ENCODE results near the gene ANKRD10. TPM values are rescaled to one million over a fixed set of nuclear protein-coding genes. Genes with fewer than 3 reads are reported as not detected.
"Not testable (repeated sequence)": the region's sequence is repeated elsewhere in the genome, so short reads cannot be mapped to it uniquely, and the experiment has no call there.

ANKRD10 gene
- total RNA-seq, 1 donor, result 128 TPM

DNA sequence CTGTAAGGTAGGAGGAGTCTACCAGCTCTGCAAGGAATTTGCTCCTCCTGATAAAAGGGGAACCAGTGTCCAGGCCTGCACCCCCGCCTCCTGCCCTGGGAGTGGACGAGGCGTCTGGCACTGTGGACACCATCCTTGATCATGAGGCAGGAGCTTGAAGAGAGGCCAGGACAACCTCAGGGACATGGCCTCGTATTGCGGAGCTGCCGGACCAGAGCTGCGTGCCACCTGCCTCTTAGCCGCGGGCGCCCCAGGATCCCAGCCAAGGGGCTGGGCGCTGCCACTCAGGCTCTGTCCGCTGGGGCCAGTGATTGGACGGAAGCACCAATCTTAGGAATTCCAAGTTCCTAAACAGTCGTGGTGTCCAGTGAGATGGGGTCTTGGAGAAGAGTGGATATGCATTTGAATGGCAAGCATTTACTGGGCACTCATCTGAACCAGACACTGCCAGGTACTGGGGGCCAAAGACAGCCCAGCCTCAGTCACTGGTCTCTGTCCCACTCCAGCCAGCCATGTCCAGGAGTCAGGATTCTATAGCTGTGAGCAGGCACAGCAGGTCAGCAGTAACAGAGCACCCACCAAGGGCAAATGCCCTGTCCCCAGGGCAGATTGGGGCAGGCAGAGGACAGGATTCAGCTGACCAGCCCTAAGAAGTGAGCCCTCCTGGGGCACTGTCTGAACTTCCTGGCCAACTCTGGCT lies 39.1 kb upstream of the ANKRD10 start:
- Histone ChIP-seq H3K27ac (ENCODE audit: low read depth, low read length) (no peak overlapping the region), H4K20me1 (ENCODE audit: insufficient read depth, low read length) (no peaks in the 10 kb centered on the region), H3K4me2 (ENCODE audit: insufficient read depth, low read length) (no peak overlapping the region), H3K27me3 (ENCODE audit: insufficient read depth, low read length) (no peaks in the 10 kb centered on the region), H3K36me3 (ENCODE audit: insufficient read depth, low read length) (no peaks in the 10 kb centered on the region), H3K4me1 (ENCODE audit: insufficient read depth, low read length) (peaks cover 4% of the 10 kb centered on the region), H3K9me3 (ENCODE audit: low read depth, low read length) (peaks cover 3% of the 10 kb centered on the region), H3K4me3 (ENCODE audit: insufficient read depth, low read length) (no peak overlapping the region), H2AFZ (ENCODE audit: low read length) (no peak overlapping the region), H3K79me2 (ENCODE audit: insufficient read depth, low read length) (no peaks in the 10 kb centered on the region)
- TF ChIP-seq, protein P1, sequence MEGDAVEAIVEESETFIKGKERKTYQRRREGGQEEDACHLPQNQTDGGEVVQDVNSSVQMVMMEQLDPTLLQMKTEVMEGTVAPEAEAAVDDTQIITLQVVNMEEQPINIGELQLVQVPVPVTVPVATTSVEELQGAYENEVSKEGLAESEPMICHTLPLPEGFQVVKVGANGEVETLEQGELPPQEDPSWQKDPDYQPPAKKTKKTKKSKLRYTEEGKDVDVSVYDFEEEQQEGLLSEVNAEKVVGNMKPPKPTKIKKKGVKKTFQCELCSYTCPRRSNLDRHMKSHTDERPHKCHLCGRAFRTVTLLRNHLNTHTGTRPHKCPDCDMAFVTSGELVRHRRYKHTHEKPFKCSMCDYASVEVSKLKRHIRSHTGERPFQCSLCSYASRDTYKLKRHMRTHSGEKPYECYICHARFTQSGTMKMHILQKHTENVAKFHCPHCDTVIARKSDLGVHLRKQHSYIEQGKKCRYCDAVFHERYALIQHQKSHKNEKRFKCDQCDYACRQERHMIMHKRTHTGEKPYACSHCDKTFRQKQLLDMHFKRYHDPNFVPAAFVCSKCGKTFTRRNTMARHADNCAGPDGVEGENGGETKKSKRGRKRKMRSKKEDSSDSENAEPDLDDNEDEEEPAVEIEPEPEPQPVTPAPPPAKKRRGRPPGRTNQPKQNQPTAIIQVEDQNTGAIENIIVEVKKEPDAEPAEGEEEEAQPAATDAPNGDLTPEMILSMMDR (IDR thresholded peaks at IDR 0.05; ENCODE audit: extremely low read depth, low read depth, low read length), result no peak
- no peak for DNase-seq (ENCODE audit: insufficient read length, low spot score, missing footprints)

GRCh38 chr13:110953416-110953815 lies 38.5 kb upstream of the ANKRD10 start:
- Histone ChIP-seq H4K20me1 (ENCODE audit: insufficient read depth, low read length) (no peaks in the 10 kb centered on the region), H3K4me2 (ENCODE audit: insufficient read depth, low read length) (no peak overlapping the region), H2AFZ (ENCODE audit: low read length) (no peak overlapping the region), H3K36me3 (ENCODE audit: insufficient read depth, low read length) (no peaks in the 10 kb centered on the region), H3K79me2 (ENCODE audit: insufficient read depth, low read length) (no peaks in the 10 kb centered on the region), H3K4me3 (ENCODE audit: insufficient read depth, low read length) (no peak overlapping the region), H3K4me1 (ENCODE audit: insufficient read depth, low read length) (peaks cover 4% of the 10 kb centered on the region), H3K9me3 (ENCODE audit: low read depth, low read length) (peaks cover 3% of the 10 kb centered on the region), H3K27me3 (ENCODE audit: insufficient read depth, low read length) (no peaks in the 10 kb centered on the region), H3K27ac (ENCODE audit: low read depth, low read length) (no peak overlapping the region)
- TF ChIP-seq, protein P1 (IDR thresholded peaks at IDR 0.05; ENCODE audit: extremely low read depth, low read depth, low read length), result no peak
- DNase-seq (ENCODE audit: insufficient read length, low spot score, missing footprints), result peak; percentile 69

GRCh38 chr13:110952135-110952534 lies 37.3 kb upstream of the ANKRD10 start:
- H3K27me3 ChIP-seq (ENCODE audit: insufficient read depth, low read length); H2AFZ ChIP-seq (ENCODE audit: low read length); H4K20me1 ChIP-seq (ENCODE audit: insufficient read depth, low read length); H3K27ac ChIP-seq (ENCODE audit: low read depth, low read length); H3K4me2 ChIP-seq (ENCODE audit: insufficient read depth, low read length); H3K4me1 ChIP-seq (ENCODE audit: insufficient read depth, low read length); H3K36me3 ChIP-seq (ENCODE audit: insufficient read depth, low read length); DNase-seq (ENCODE audit: insufficient read length, low spot score, missing footprints); H3K4me3 ChIP-seq (ENCODE audit: insufficient read depth, low read length); H3K79me2 ChIP-seq (ENCODE audit: insufficient read depth, low read length); H3K9me3 ChIP-seq (ENCODE audit: low read depth, low read length): not testable (repeated sequence)

- peaks cover 4% of the 10 kb centered on the region for H3K4me1 ChIP-seq (ENCODE audit: insufficient read depth, low read length)
- no peaks in the 10 kb centered on the region for H3K36me3 ChIP-seq (ENCODE audit: insufficient read depth, low read length)
- H3K27me3 ChIP-seq (ENCODE audit: insufficient read depth, low read length), result no peaks in the 10 kb centered on the region
- H3K79me2 ChIP-seq (ENCODE audit: insufficient read depth, low read length), result no peaks in the 10 kb centered on the region
- no peaks in the 10 kb centered on the region for H4K20me1 ChIP-seq (ENCODE audit: insufficient read depth, low read length)
- no peak overlapping the region for H3K4me2 ChIP-seq (ENCODE audit: insufficient read depth, low read length)
- no peak overlapping the region for H3K27ac ChIP-seq (ENCODE audit: low read depth, low read length)
- TF ChIP-seq, protein P1 (IDR thresholded peaks at IDR 0.05; ENCODE audit: extremely low read depth, low read depth, low read length), result no peak
- H3K4me3 ChIP-seq (ENCODE audit: insufficient read depth, low read length), result no peak overlapping the region
- H2AFZ ChIP-seq (ENCODE audit: low read length), result no peak overlapping the region
- no peaks in the 10 kb centered on the region for H3K9me3 ChIP-seq (ENCODE audit: low read depth, low read length)
- DNase-seq (ENCODE audit: insufficient read length, low spot score, missing footprints), result peak; percentile 76
Measured at GRCh38 chr13:110950819-110951570, 36.1 kb upstream of the ANKRD10 start.
